PC-3 (cell line): Measurements from ENCODE around the gene SUSD4. TPM values are rescaled to one million over a fixed set of nuclear protein-coding genes. Genes with fewer than 3 reads are reported as not detected.

Experiments
- ATAC-seq: fragments of 200-7000 bp; cut with Tn5 transposase; 2 replicates; pipeline ENCODE4 v1.9.1; 2020; ENCODE audit warnings: mild to moderate bottlenecking, moderate library complexity
- BruUV-seq: library from RNA; stranded (reverse); fragments of 400-500 nt; replicated peaks from 2 replicates; lab custom pipeline; 2021; lab: Mats Ljungman, UMichigan
- CTCF ChIA-PET: fragments of 300-600 bp; sonication (Branson Sonifier 250); formaldehyde crosslinking; loops from one replicate; lab custom pipeline; 2022; ENCODE audit warnings: antibody characterized with exemption; lab: Charles Lee
- POLR2A ChIA-PET: fragments of 300-600 bp; sonication (Branson Sonifier 250); formaldehyde crosslinking; loops from one replicate; lab custom pipeline; 2022; ENCODE audit warnings: antibody characterized with exemption; ENCODE audit not compliant: unreplicated experiment; lab: Charles Lee
- DNase-seq: peaks from one replicate; pipeline ENCODE4 v3.0.0-alpha.2; 2015
- H2AFZ ChIP-seq: fragments of 300-600 bp; sonication (generic); 2 replicates; pipeline ENCODE4 v1.6.0; 2016; ENCODE audit warnings: antibody characterized with exemption, low read length
- H3F3A ChIP-seq: fragments of 300-600 bp; sonication (generic); one replicate; pipeline ENCODE4 v1.6.0; 2017; ENCODE audit warnings: antibody characterized with exemption, low read length, control low read depth, mild to moderate bottlenecking; ENCODE audit not compliant: unreplicated experiment
- H3K27ac ChIP-seq: fragments of 300-600 bp; sonication (generic); 2 replicates; pipeline ENCODE4 v1.5.1; 2016; ENCODE audit warnings: mild to moderate bottlenecking, low read length
- H3K27me3 ChIP-seq: fragments of 300-600 bp; sonication (generic); 2 replicates; pipeline ENCODE4 v1.6.1; 2016; ENCODE audit warnings: low read length, mixed read lengths
- H3K36me3 ChIP-seq: fragments of 300-600 bp; sonication (generic); 2 replicates; pipeline ENCODE4 v1.6.1; 2016; ENCODE audit warnings: low read depth, mixed run types, low read length, mixed read lengths
- H3K4me1 ChIP-seq: fragments of 300-600 bp; sonication (generic); 2 replicates; pipeline ENCODE4 v1.5.1; 2016; ENCODE audit warnings: low read length; ENCODE audit not compliant: insufficient read depth
- H3K4me2 ChIP-seq: fragments of 300-600 bp; sonication (generic); 2 replicates; pipeline ENCODE4 v1.6.0; 2016; ENCODE audit warnings: low read length
- H3K4me3 ChIP-seq: fragments of 300-600 bp; sonication (generic); 2 replicates; pipeline ENCODE4 v1.5.1; 2016; ENCODE audit warnings: mild to moderate bottlenecking, low read length, mixed read lengths
- H3K79me2 ChIP-seq: fragments of 300-600 bp; sonication (generic); 2 replicates; pipeline ENCODE4 v1.6.1; 2017; ENCODE audit warnings: low read length, mixed read lengths
- H3K9ac ChIP-seq: fragments of 300-600 bp; sonication (generic); 2 replicates; pipeline ENCODE4 v1.6.0; 2016; ENCODE audit warnings: mild to moderate bottlenecking, low read length
- H3K9me2 ChIP-seq: fragments of 300-600 bp; sonication (generic); replicated peaks from 2 replicates; pipeline ENCODE4 v1.6.1; 2016; ENCODE audit warnings: mixed run types, low read length, mixed read lengths
- H3K9me3 ChIP-seq: fragments of 300-600 bp; sonication (generic); 2 replicates; pipeline ENCODE4 v1.6.1; 2016; ENCODE audit warnings: low read length, mixed read lengths
- H4K20me1 ChIP-seq: fragments of 300-600 bp; sonication (generic); 2 replicates; pipeline ENCODE4 v1.6.1; 2016; ENCODE audit warnings: low read length, mixed read lengths
- EZH2 ChIP-seq: fragments of 300-600 bp; sonication (generic); IDR thresholded peaks from one replicate; pipeline ENCODE4 v1.6.1; 2017; ENCODE audit warnings: antibody characterized with exemption, mild to moderate bottlenecking, low read length; ENCODE audit not compliant: unreplicated experiment
- EZH2phosphoT487 ChIP-seq: fragments of 300-600 bp; sonication (generic); IDR thresholded peaks from 2 replicates; pipeline ENCODE4 v1.6.1; 2018; ENCODE audit warnings: mild to moderate bottlenecking, antibody characterized with exemption, low read length, borderline replicate concordance
- intact Hi-C: fragments of 100-400 bp; cut with micrococcal nuclease; formaldehyde crosslinking; loops from 2 replicates; pipeline ENCODE4 v1.9.0; 2023
- total RNA-seq: library from RNA; depleted of rRNA; stranded (reverse); fragments of >200 nt; gene quantifications from 2 replicates; pipeline ENCODE4 v1.2.3, GENCODE V29; 2014
- TF ChIP-seq, protein P1 (sequence below): fragments of 300-600 bp; sonication (generic); conservative IDR thresholded peaks from 2 replicates; pipeline ENCODE4 v1.5.1; 2017; ENCODE audit warnings: antibody characterized with exemption, low read depth, mild to moderate bottlenecking, low read length

The SUSD4 gene
- total RNA-seq, 1 experiment from 2014 or later = 5.2 TPM

DNA sequence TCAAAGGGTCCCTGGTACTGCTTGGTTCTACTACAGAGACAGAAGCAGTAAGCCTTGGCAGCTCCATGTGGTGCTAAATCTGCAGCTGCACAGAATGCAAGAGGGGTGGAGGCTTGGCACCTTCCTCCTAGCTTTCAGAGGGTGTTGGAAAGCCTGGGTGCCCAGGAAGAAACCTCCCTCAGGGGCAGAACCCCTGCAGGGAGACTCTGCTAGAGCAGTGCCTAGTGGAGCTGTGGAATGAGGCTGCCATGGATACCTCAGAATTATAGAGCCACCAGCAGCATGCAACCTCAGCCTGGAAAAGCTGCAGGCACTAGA is 144.7 kb downstream of the SUSD4 start:
- Histone ChIP-seq H3K79me2 (no peaks in the 10 kb centered on the region), H2AFZ (no peak overlapping the region), H3K27me3 (no peaks in the 10 kb centered on the region), H3K9ac (no peak overlapping the region), H3K4me3 (no peak overlapping the region), H4K20me1 (no peaks in the 10 kb centered on the region), H3K9me3 (peaks cover 8% of the 10 kb centered on the region; the same call in 1 of the 2 replicates), H3K9me2 (no peaks in the 10 kb centered on the region), H3K4me1 (no peaks in the 10 kb centered on the region), H3F3A (no peaks in the 10 kb centered on the region), H3K4me2 (no peak overlapping the region), H3K27ac (no peak overlapping the region), H3K36me3 (no peaks in the 10 kb centered on the region)
- intact Hi-C loops = no loop called here
- BruUV-seq = no TSS peak
- ChIA-PET CTCF (no interaction called here), POLR2A (no interaction called here)
- TF ChIP-seq EZH2phosphoT487 (no peak), EZH2 (no peak)
- TF ChIP-seq, protein P1, sequence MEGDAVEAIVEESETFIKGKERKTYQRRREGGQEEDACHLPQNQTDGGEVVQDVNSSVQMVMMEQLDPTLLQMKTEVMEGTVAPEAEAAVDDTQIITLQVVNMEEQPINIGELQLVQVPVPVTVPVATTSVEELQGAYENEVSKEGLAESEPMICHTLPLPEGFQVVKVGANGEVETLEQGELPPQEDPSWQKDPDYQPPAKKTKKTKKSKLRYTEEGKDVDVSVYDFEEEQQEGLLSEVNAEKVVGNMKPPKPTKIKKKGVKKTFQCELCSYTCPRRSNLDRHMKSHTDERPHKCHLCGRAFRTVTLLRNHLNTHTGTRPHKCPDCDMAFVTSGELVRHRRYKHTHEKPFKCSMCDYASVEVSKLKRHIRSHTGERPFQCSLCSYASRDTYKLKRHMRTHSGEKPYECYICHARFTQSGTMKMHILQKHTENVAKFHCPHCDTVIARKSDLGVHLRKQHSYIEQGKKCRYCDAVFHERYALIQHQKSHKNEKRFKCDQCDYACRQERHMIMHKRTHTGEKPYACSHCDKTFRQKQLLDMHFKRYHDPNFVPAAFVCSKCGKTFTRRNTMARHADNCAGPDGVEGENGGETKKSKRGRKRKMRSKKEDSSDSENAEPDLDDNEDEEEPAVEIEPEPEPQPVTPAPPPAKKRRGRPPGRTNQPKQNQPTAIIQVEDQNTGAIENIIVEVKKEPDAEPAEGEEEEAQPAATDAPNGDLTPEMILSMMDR = no peak
- DNase-seq (no peak), ATAC-seq (no peak)

GRCh38 chr1:223217781-223218180 is 146.2 kb downstream of the SUSD4 start:
- Histone ChIP-seq H3K4me1 (no peaks in the 10 kb centered on the region), H3K9me2 (no peaks in the 10 kb centered on the region), H3F3A (no peaks in the 10 kb centered on the region), H3K79me2 (no peaks in the 10 kb centered on the region), H3K9me3 (peaks cover 8% of the 10 kb centered on the region; the same call in 1 of the 2 replicates), H3K4me2 (no peak overlapping the region), H2AFZ (no peak overlapping the region), H3K27me3 (no peaks in the 10 kb centered on the region), H3K4me3 (no peak overlapping the region), H3K9ac (no peak overlapping the region), H3K36me3 (no peaks in the 10 kb centered on the region), H4K20me1 (no peaks in the 10 kb centered on the region), H3K27ac (no peak overlapping the region)
- ATAC-seq = no peak
- CTCF ChIA-PET = no interaction called here
- DNase-seq = no peak
- POLR2A ChIA-PET = no interaction called here
- TF ChIP-seq EZH2 (no peak), EZH2phosphoT487 (no peak)
- TF ChIP-seq, protein P1 = no peak
- no TSS peak for BruUV-seq
- intact Hi-C loops = no loop called here

DNA sequence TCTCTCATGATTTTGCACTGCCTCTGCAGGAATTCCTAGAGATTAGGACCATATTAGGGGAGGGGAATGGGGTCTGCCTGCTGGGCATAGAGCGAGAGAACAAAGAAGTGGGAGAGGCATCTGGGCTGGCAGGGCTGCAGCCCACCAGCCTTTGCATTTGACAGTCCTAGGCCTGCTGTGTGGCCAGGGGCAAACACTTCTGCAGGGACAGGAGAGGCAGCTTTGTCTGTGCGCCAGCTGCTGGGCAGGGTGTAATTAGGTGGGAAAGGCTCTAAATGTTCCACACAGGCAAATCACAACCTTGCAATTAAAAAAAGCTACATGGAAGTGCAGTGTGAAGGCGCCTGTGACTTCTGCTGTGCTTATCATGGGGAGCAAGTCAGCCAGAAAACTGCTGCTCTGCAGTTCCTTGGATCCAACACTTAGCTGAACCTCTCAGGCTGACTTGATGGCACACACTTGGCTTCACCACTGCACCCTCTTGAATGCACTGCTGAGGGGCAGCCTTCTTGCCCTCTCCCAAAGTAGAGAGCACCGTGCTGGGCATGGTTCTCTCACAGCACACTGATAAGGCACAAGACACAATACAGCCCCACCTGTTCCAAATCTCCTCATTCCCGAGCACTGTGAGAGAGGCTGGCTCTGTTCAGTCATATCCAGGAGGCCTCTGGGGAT is 147.3 kb downstream of the SUSD4 start:
- Histone ChIP-seq H3K36me3 (no peaks in the 10 kb centered on the region), H3K27me3 (no peaks in the 10 kb centered on the region), H3F3A (no peaks in the 10 kb centered on the region), H3K9me3 (peaks cover 8% of the 10 kb centered on the region; the same call in 1 of the 2 replicates), H4K20me1 (no peaks in the 10 kb centered on the region), H3K4me3 (no peak overlapping the region), H2AFZ (no peak overlapping the region), H3K9me2 (no peaks in the 10 kb centered on the region), H3K4me2 (no peak overlapping the region), H3K9ac (no peak overlapping the region), H3K4me1 (no peaks in the 10 kb centered on the region), H3K79me2 (no peaks in the 10 kb centered on the region), H3K27ac (no peak overlapping the region)
- BruUV-seq = no TSS peak
- ChIA-PET CTCF (no interaction called here), POLR2A (no interaction called here)
- TF ChIP-seq, protein P1 = no peak
- no peak for TF ChIP-seq EZH2
- TF ChIP-seq EZH2phosphoT487 = no peak
- intact Hi-C loops = no loop called here
- no peak for DNase-seq
- no peak for ATAC-seq
